ENCODE results near the gene TIAM1.

DNA sequence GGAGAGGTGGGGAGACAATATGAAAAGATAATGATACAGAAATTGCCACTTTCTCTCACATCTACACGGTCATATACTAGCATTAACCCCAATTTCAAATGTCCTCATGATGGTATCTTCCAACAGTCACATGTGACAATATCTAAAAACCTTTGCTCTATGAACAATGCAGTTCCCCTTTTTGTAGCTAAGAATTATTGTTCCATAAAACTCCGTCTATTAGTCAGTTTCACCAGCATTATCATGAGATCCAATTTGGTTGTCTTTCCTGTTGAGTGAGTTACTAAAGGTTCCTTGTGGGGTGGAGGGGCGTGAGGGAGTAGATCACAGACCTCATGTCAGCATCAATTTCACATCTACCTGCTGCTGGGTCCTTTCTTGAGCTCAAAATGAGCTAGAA, 1.7 kb downstream of the TIAM1 start:
- TF ChIP-seq POLR2A (IDR thresholded peaks at IDR 0.05; ENCODE audit: extremely low read depth, insufficient read length) = no peak
- TF ChIP-seq MYC (IDR thresholded peaks at IDR 0.05; ENCODE audit: low read depth, low read length) = no peak
- TF ChIP-seq, protein P1, sequence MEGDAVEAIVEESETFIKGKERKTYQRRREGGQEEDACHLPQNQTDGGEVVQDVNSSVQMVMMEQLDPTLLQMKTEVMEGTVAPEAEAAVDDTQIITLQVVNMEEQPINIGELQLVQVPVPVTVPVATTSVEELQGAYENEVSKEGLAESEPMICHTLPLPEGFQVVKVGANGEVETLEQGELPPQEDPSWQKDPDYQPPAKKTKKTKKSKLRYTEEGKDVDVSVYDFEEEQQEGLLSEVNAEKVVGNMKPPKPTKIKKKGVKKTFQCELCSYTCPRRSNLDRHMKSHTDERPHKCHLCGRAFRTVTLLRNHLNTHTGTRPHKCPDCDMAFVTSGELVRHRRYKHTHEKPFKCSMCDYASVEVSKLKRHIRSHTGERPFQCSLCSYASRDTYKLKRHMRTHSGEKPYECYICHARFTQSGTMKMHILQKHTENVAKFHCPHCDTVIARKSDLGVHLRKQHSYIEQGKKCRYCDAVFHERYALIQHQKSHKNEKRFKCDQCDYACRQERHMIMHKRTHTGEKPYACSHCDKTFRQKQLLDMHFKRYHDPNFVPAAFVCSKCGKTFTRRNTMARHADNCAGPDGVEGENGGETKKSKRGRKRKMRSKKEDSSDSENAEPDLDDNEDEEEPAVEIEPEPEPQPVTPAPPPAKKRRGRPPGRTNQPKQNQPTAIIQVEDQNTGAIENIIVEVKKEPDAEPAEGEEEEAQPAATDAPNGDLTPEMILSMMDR (IDR thresholded peaks at IDR 0.05; ENCODE audit: low read depth, low read length) = no peak
- TF ChIP-seq, protein P2, sequence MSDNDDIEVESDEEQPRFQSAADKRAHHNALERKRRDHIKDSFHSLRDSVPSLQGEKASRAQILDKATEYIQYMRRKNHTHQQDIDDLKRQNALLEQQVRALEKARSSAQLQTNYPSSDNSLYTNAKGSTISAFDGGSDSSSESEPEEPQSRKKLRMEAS (IDR thresholded peaks at IDR 0.05; ENCODE audit: low read depth, low read length) = no peak
